OCI-LY3 (cell line): ENCODE data around the gene CTSV.
"Not testable (repeated sequence)": the region's sequence is repeated elsewhere in the genome, so short reads cannot be mapped to it uniquely, and the experiment has no call there.

Experiments
- H2AFZ ChIP-seq: fragments of 200-600, 300-600 bp; shearing (Covaris generic); 2 replicates; pipeline ENCODE4 v1.6.0; 2014; ENCODE audit warnings: antibody characterized with exemption, low read depth, low read length
- H3K27ac ChIP-seq: fragments of 200-600, 300-600 bp; sonication (generic); 2 replicates; pipeline ENCODE4 v1.5.1; 2014; ENCODE audit warnings: mild to moderate bottlenecking, low read length, moderate library complexity, mixed read lengths
- H3K27me3 ChIP-seq: fragments of 200-600, 300-600 bp; sonication (generic); 2 replicates; pipeline ENCODE4 v1.6.1; 2014; ENCODE audit warnings: low read depth, low read length, mixed read lengths
- H3K36me3 ChIP-seq: fragments of 200-600, 300-600 bp; sonication (generic); replicated peaks from 2 replicates; pipeline ENCODE3; 2014; ENCODE audit warnings: low read depth, low read length, mixed read lengths
- H3K4me1 ChIP-seq: fragments of 300-600, 200-600 bp; sonication (generic); 2 replicates; pipeline ENCODE4 v1.6.1; 2014; ENCODE audit warnings: low read length, mixed read lengths
- H3K4me2 ChIP-seq: fragments of 200-600, 300-600 bp; sonication (generic); 2 replicates; pipeline ENCODE4 v1.6.1; 2014; ENCODE audit warnings: low read length, mixed read lengths
- H3K4me3 ChIP-seq: fragments of 300-600, 200-600 bp; sonication (generic); 2 replicates; pipeline ENCODE4 v1.5.1; 2014; ENCODE audit warnings: antibody characterized with exemption, mild to moderate bottlenecking, low read length, moderate library complexity
- H3K79me2 ChIP-seq: fragments of 300-600, 200-600 bp; shearing (Covaris generic); 2 replicates; pipeline ENCODE4 v1.6.1; 2014; ENCODE audit warnings: mild to moderate bottlenecking, low read length, mixed read lengths
- H3K9ac ChIP-seq: fragments of 300-600, 200-600 bp; shearing (Covaris generic); 2 replicates; pipeline ENCODE4 v1.6.0; 2014; ENCODE audit warnings: mild to moderate bottlenecking, low read length, moderate library complexity
- H3K9me3 ChIP-seq: fragments of 200-600, 300-600 bp; shearing (Covaris generic); 2 replicates; pipeline ENCODE4 v1.6.1; 2014; ENCODE audit warnings: low read length, mixed read lengths; ENCODE audit not compliant: insufficient read depth
- H4K20me1 ChIP-seq: fragments of 200-600, 300-600 bp; sonication (generic); 2 replicates; pipeline ENCODE4 v1.6.1; 2016; ENCODE audit warnings: low read length, mixed read lengths; ENCODE audit not compliant: insufficient read depth
- CTCF ChIP-seq: fragments of 200-600, 300-600 bp; sonication (generic); IDR thresholded peaks from 2 replicates; pipeline ENCODE4 v1.5.1; 2014; ENCODE audit warnings: antibody characterized with exemption, low read length, low read depth
- EZH2phosphoT487 ChIP-seq: fragments of 200-600 bp; shearing (Covaris generic); IDR thresholded peaks from 2 replicates; pipeline ENCODE4 v1.6.1; 2018; ENCODE audit warnings: antibody characterized with exemption, mixed run types, low read depth

Gene CTSV

GRCh38 chr9:97073506-97073905 is 34.6 kb upstream of the CTSV start:
- Histone ChIP-seq H3K27ac (no peak overlapping the region), H3K79me2 (no peaks in the 10 kb centered on the region), H3K4me2 (no peak overlapping the region), H2AFZ (no peak overlapping the region), H3K9me3 (no peaks in the 10 kb centered on the region), H3K4me3 (no peak overlapping the region), H3K27me3 (peaks cover 12% of the 10 kb centered on the region), H3K36me3 (no peaks in the 10 kb centered on the region), H3K9ac (no peak overlapping the region), H3K4me1 (no peaks in the 10 kb centered on the region), H4K20me1 (no peaks in the 10 kb centered on the region)
- TF ChIP-seq CTCF, result no peak
- TF ChIP-seq EZH2phosphoT487, result no peak

GRCh38 chr9:97072285-97072776 is 33.4 kb upstream of the CTSV start:
- H4K20me1 ChIP-seq, result no peaks in the 10 kb centered on the region
- no peak overlapping the region for H3K4me3 ChIP-seq
- H3K4me1 ChIP-seq, result no peaks in the 10 kb centered on the region
- no peak for TF ChIP-seq CTCF
- no peak for TF ChIP-seq EZH2phosphoT487
- H3K36me3 ChIP-seq, result no peaks in the 10 kb centered on the region
- H3K4me2 ChIP-seq, result no peak overlapping the region
- H3K9ac ChIP-seq, result no peak overlapping the region
- peaks cover 12% of the 10 kb centered on the region for H3K27me3 ChIP-seq
- no peak overlapping the region for H2AFZ ChIP-seq
- no peaks in the 10 kb centered on the region for H3K9me3 ChIP-seq
- H3K27ac ChIP-seq, result no peak overlapping the region
- no peaks in the 10 kb centered on the region for H3K79me2 ChIP-seq

GRCh38 chr9:97070325-97070724 is 31.4 kb upstream of the CTSV start:
- H3K79me2 ChIP-seq, H3K4me1 ChIP-seq, H2AFZ ChIP-seq, H3K4me2 ChIP-seq, H3K4me3 ChIP-seq, H3K27ac ChIP-seq, H3K9me3 ChIP-seq, H3K9ac ChIP-seq, H4K20me1 ChIP-seq, H3K36me3 ChIP-seq: not testable (repeated sequence)
- peaks cover 12% of the 10 kb centered on the region for H3K27me3 ChIP-seq

GRCh38 chr9:97067490-97067889 is 28.5 kb upstream of the CTSV start:
- H3K4me1 ChIP-seq, result no peaks in the 10 kb centered on the region
- H3K27me3 ChIP-seq, result 0 out of 2 replicates have a peak, but pooled peaks cover 3% of the 10 kb centered on the region
- no peak overlapping the region for H3K9ac ChIP-seq
- no peak overlapping the region for H3K27ac ChIP-seq
- no peak overlapping the region for H2AFZ ChIP-seq
- H3K36me3 ChIP-seq, result no peaks in the 10 kb centered on the region
- no peaks in the 10 kb centered on the region for H3K79me2 ChIP-seq
- no peak overlapping the region for H3K4me2 ChIP-seq
- TF ChIP-seq EZH2phosphoT487 (no peak), CTCF (no peak)
- no peaks in the 10 kb centered on the region for H3K9me3 ChIP-seq
- no peaks in the 10 kb centered on the region for H4K20me1 ChIP-seq
- no peak overlapping the region for H3K4me3 ChIP-seq

GRCh38 chr9:97064176-97064575 is 25.2 kb upstream of the CTSV start:
- H2AFZ ChIP-seq, result no peak overlapping the region
- TF ChIP-seq EZH2phosphoT487 (no peak), CTCF (no peak)
- no peaks in the 10 kb centered on the region for H3K4me1 ChIP-seq
- no peaks in the 10 kb centered on the region for H4K20me1 ChIP-seq
- no peaks in the 10 kb centered on the region for H3K79me2 ChIP-seq
- H3K27me3 ChIP-seq, result no peaks in the 10 kb centered on the region
- no peak overlapping the region for H3K9ac ChIP-seq
- H3K9me3 ChIP-seq, result no peaks in the 10 kb centered on the region
- H3K27ac ChIP-seq, result no peak overlapping the region
- no peaks in the 10 kb centered on the region for H3K36me3 ChIP-seq
- no peak overlapping the region for H3K4me2 ChIP-seq
- H3K4me3 ChIP-seq, result no peak overlapping the region
